ENCODE data around the gene CACNB4. TPM values are rescaled to one million over a fixed set of nuclear protein-coding genes. Genes with fewer than 3 reads are reported as not detected.
"Not testable (repeated sequence)": the region's sequence is repeated elsewhere in the genome, so short reads cannot be mapped to it uniquely, and the experiment has no call there.

Gene CACNB4
- total and polyA plus RNA-seq, 4 experiments from 2014 or later, result 0.47 to 0.64 TPM; not detected in 2

- ChIA-PET CTCF (ENCODE audit: partially characterized antibody) (no interaction called here), POLR2A (ENCODE audit: partially characterized antibody) (interaction anchor here (0.6 kb wide), 1 partner anchor 17 kb away, joined by 3 read pairs; no protein-coding TSS in a partner anchor)
- Histone ChIP-seq H3K4me1 (ENCODE audit: insufficient read depth, low read length) (peaks cover 16% of the 10 kb centered on the region), H3K27ac (ENCODE audit: low read depth, low read length) (no peak overlapping the region), H3K36me3 (ENCODE audit: insufficient read depth, low read length) (no peaks in the 10 kb centered on the region), H3K27me3 (ENCODE audit: insufficient read depth, low read length) (peaks cover 36% of the 10 kb centered on the region), H3K9me3 (ENCODE audit: control insufficient read depth in 1 of 2, low read length in 2 of 2) (no peaks in the 10 kb centered on the region), H3K4me3 (ENCODE audit: low read length in 2 of 2) (peak overlapping the region in 1 of 2 donors; percentile 19)
- no peaks in the 10 kb centered on the region for H3K9me3 Mint-ChIP-seq
- DNase-seq, result no peak
- peaks cover 9 to 23% (median 17%) of the 10 kb centered on the region in 4 donors for H3K4me1 Mint-ChIP-seq
- H3K27ac Mint-ChIP-seq, result peak overlapping the region in 1 of 7 donors; percentile 43
- H3K4me3 Mint-ChIP-seq, result peak overlapping the region; percentile 70 to 90 (median 84)
- H3K27me3 Mint-ChIP-seq, result peaks cover 30 to 32% of the 10 kb centered on the region in 2 donors
- H3K36me3 Mint-ChIP-seq, result peaks cover 0 to 5% of the 10 kb centered on the region in 2 donors
- intact Hi-C loops (cut with micrococcal nuclease), result no loop called here
Observed at GRCh38 chr2:152097801-152098495, 896 bp downstream of the CACNB4 start.

GRCh38 chr2:152097290-152097800 lies 1.5 kb downstream of the CACNB4 start:
- ChIA-PET CTCF (ENCODE audit: partially characterized antibody) (no interaction called here), POLR2A (ENCODE audit: partially characterized antibody) (no interaction called here)
- peaks cover 36% of the 10 kb centered on the region for H3K27me3 ChIP-seq (ENCODE audit: insufficient read depth, low read length)
- Mint-ChIP-seq H3K27me3 (peaks cover 30 to 31% of the 10 kb centered on the region in 2 donors), H3K27ac (no peak overlapping the region), H3K4me1 (peaks cover 9 to 23% (median 17%) of the 10 kb centered on the region in 4 donors), H3K36me3 (peaks cover 0 to 5% of the 10 kb centered on the region in 2 donors), H3K9me3 (no peaks in the 10 kb centered on the region), H3K4me3 (peak overlapping the region; percentile 70 to 90 (median 84))
- no peak overlapping the region for H3K27ac ChIP-seq (ENCODE audit: low read depth, low read length)
- intact Hi-C loops (cut with micrococcal nuclease), result no loop called here
- no peak for DNase-seq
- H3K4me1 ChIP-seq (ENCODE audit: insufficient read depth, low read length), result peaks cover 16% of the 10 kb centered on the region
- peak overlapping the region in 1 of 2 donors; percentile 19 for H3K4me3 ChIP-seq (ENCODE audit: low read length in 2 of 2)
- no peaks in the 10 kb centered on the region for H3K9me3 ChIP-seq (ENCODE audit: control insufficient read depth in 1 of 2, low read length in 2 of 2)
- H3K36me3 ChIP-seq (ENCODE audit: insufficient read depth, low read length), result no peaks in the 10 kb centered on the region

- Mint-ChIP-seq H3K27ac (no peak overlapping the region), H3K9me3 (no peaks in the 10 kb centered on the region), H3K36me3 (peaks cover 0 to 5% of the 10 kb centered on the region in 2 donors), H3K4me1 (peaks cover 9 to 21% (median 16%) of the 10 kb centered on the region in 4 donors), H3K27me3 (peaks cover 23 to 24% of the 10 kb centered on the region in 2 donors), H3K4me3 (no peak overlapping the region)
- intact Hi-C loops (cut with micrococcal nuclease), result no loop called here
- H3K27me3 ChIP-seq (ENCODE audit: insufficient read depth, low read length), result peaks cover 18% of the 10 kb centered on the region
- no peak overlapping the region for H3K4me3 ChIP-seq (ENCODE audit: low read length in 2 of 2)
- no peak overlapping the region for H3K27ac ChIP-seq (ENCODE audit: low read depth, low read length)
- POLR2A ChIA-PET (ENCODE audit: partially characterized antibody), result no interaction called here
- H3K36me3 ChIP-seq (ENCODE audit: insufficient read depth, low read length), result no peaks in the 10 kb centered on the region
- no peak for DNase-seq
- H3K9me3 ChIP-seq (ENCODE audit: control insufficient read depth in 1 of 2, low read length in 2 of 2), result no peaks in the 10 kb centered on the region
- peaks cover 16% of the 10 kb centered on the region for H3K4me1 ChIP-seq (ENCODE audit: insufficient read depth, low read length)
- CTCF ChIA-PET (ENCODE audit: partially characterized antibody), result no interaction called here
Observed at GRCh38 chr2:152095146-152095545, 3.7 kb downstream of the CACNB4 start.

- H3K27ac Mint-ChIP-seq, result no peak overlapping the region
- H3K27me3 Mint-ChIP-seq, result peaks cover 14 to 15% of the 10 kb centered on the region in 2 donors
- intact Hi-C loops (cut with micrococcal nuclease), result no loop called here
- no peak for DNase-seq
- Histone ChIP-seq H3K4me1 (ENCODE audit: insufficient read depth, low read length) (peaks cover 8% of the 10 kb centered on the region), H3K9me3 (ENCODE audit: control insufficient read depth in 1 of 2, low read length in 2 of 2) (no peaks in the 10 kb centered on the region), H3K27me3 (ENCODE audit: insufficient read depth, low read length) (peaks cover 7% of the 10 kb centered on the region), H3K27ac (ENCODE audit: low read depth, low read length) (no peak overlapping the region), H3K36me3 (ENCODE audit: insufficient read depth, low read length) (no peaks in the 10 kb centered on the region), H3K4me3 (ENCODE audit: low read length in 2 of 2) (no peak overlapping the region)
- no peaks in the 10 kb centered on the region for H3K9me3 Mint-ChIP-seq
- POLR2A ChIA-PET (ENCODE audit: partially characterized antibody), result no interaction called here
- H3K36me3 Mint-ChIP-seq, result peaks cover 0 to 4% of the 10 kb centered on the region in 2 donors
- H3K4me1 Mint-ChIP-seq, result peaks cover 4 to 12% (median 9%) of the 10 kb centered on the region in 4 donors
- H3K4me3 Mint-ChIP-seq, result no peak overlapping the region
- CTCF ChIA-PET (ENCODE audit: partially characterized antibody), result no interaction called here
Observed at GRCh38 chr2:152094014-152094413, 4.8 kb downstream of the CACNB4 start.

- H3K9me3 ChIP-seq (ENCODE audit: control insufficient read depth in 1 of 2, low read length in 2 of 2), result no peaks in the 10 kb centered on the region
- no peaks in the 10 kb centered on the region for H3K36me3 ChIP-seq (ENCODE audit: insufficient read depth, low read length)
- H3K27me3 Mint-ChIP-seq, result peaks cover 14 to 15% of the 10 kb centered on the region in 2 donors
- no peak overlapping the region for H3K4me3 Mint-ChIP-seq
- peaks cover 7% of the 10 kb centered on the region for H3K4me1 ChIP-seq (ENCODE audit: insufficient read depth, low read length)
- DNase-seq, result no peak
- H3K27ac ChIP-seq (ENCODE audit: low read depth, low read length), result no peak overlapping the region
- H3K27me3 ChIP-seq (ENCODE audit: insufficient read depth, low read length), result peaks cover 6% of the 10 kb centered on the region
- ChIA-PET CTCF (ENCODE audit: partially characterized antibody) (no interaction called here), POLR2A (ENCODE audit: partially characterized antibody) (no interaction called here)
- H3K27ac Mint-ChIP-seq, result no peak overlapping the region
- peaks cover 4 to 11% (median 9%) of the 10 kb centered on the region in 4 donors for H3K4me1 Mint-ChIP-seq
- intact Hi-C loops (cut with micrococcal nuclease), result no loop called here
- H3K36me3 Mint-ChIP-seq, result peaks cover 0 to 4% of the 10 kb centered on the region in 2 donors
- no peak overlapping the region for H3K4me3 ChIP-seq (ENCODE audit: low read length in 2 of 2)
- H3K9me3 Mint-ChIP-seq, result no peaks in the 10 kb centered on the region
Observed at GRCh38 chr2:152093464-152093863, 5.4 kb downstream of the CACNB4 start.

- Histone ChIP-seq H3K9me3 (ENCODE audit: control insufficient read depth in 1 of 2, low read length in 2 of 2) (no peaks in the 10 kb centered on the region), H3K27ac (ENCODE audit: low read depth, low read length) (no peak overlapping the region), H3K4me1 (ENCODE audit: insufficient read depth, low read length) (no peaks in the 10 kb centered on the region), H3K36me3 (ENCODE audit: insufficient read depth, low read length) (no peaks in the 10 kb centered on the region), H3K4me3 (ENCODE audit: low read length in 2 of 2) (no peak overlapping the region), H3K27me3 (ENCODE audit: insufficient read depth, low read length) (no peaks in the 10 kb centered on the region)
- H3K9me3 Mint-ChIP-seq, result no peaks in the 10 kb centered on the region
- ChIA-PET POLR2A (ENCODE audit: partially characterized antibody) (no interaction called here), CTCF (ENCODE audit: partially characterized antibody) (no interaction called here)
- H3K36me3 Mint-ChIP-seq, result no peaks in the 10 kb centered on the region
- peaks cover 0 to under 1% (median 0%) of the 10 kb centered on the region in 4 donors for H3K4me1 Mint-ChIP-seq
- peaks cover 6 to 9% of the 10 kb centered on the region in 2 donors for H3K27me3 Mint-ChIP-seq
- H3K4me3 Mint-ChIP-seq, result no peak overlapping the region
- H3K27ac Mint-ChIP-seq, result no peak overlapping the region
- intact Hi-C loops (cut with micrococcal nuclease), result no loop called here
- DNase-seq, result no peak
Observed at GRCh38 chr2:152092095-152092494, 6.7 kb downstream of the CACNB4 start.

GRCh38 chr2:152090726-152091125 lies 8.1 kb downstream of the CACNB4 start:
- H3K4me3 ChIP-seq (ENCODE audit: low read length in 2 of 2); H3K36me3 Mint-ChIP-seq; CTCF ChIA-PET (ENCODE audit: partially characterized antibody); H3K27ac ChIP-seq (ENCODE audit: low read depth, low read length); DNase-seq; intact Hi-C loops (cut with micrococcal nuclease); H3K4me1 ChIP-seq (ENCODE audit: insufficient read depth, low read length); H3K27me3 Mint-ChIP-seq; H3K27me3 ChIP-seq (ENCODE audit: insufficient read depth, low read length); POLR2A ChIA-PET (ENCODE audit: partially characterized antibody); H3K4me3 Mint-ChIP-seq; H3K9me3 ChIP-seq (ENCODE audit: control insufficient read depth in 1 of 2, low read length in 2 of 2); H3K9me3 Mint-ChIP-seq; H3K36me3 ChIP-seq (ENCODE audit: insufficient read depth, low read length); H3K4me1 Mint-ChIP-seq: not testable (repeated sequence)
- peak overlapping the region in 1 of 7 donors; percentile 6 for H3K27ac Mint-ChIP-seq
